GM18502 (cell line): ENCODE measurements around the gene ATG4D.

Experiments
- ATAC-seq: cut with Tn5 transposase; IDR thresholded peaks from one replicate; pipeline ENCODE4 v1.9.1; 2021; ENCODE audit warnings: mild to moderate bottlenecking; ENCODE audit not compliant: unreplicated experiment, poor library complexity

Gene ATG4D

GRCh38 chr19:10543420-10544241, at the start of gene ATG4D:
Gene ATG4D (plus strand): TSS chr19:10543904. CDS start chr19:10544091, 187 bp downstream.
- peak; percentile 75 for ATAC-seq

GRCh38 chr19:10497371-10497770, 46.3 kb upstream of the ATG4D start:
- ATAC-seq: no peak

GRCh38 chr19:10499550-10500246, 44.0 kb upstream of the ATG4D start:
- no peak for ATAC-seq

GRCh38 chr19:10500247-10500592, 43.5 kb upstream of the ATG4D start:
- no peak for ATAC-seq

- peak; percentile 37 for ATAC-seq
Observed at GRCh38 chr19:10501971-10502523, 41.7 kb upstream of the ATG4D start.

- ATAC-seq: peak; percentile 85
Observed at GRCh38 chr19:10502524-10503001, 41.1 kb upstream of the ATG4D start.

- peak; percentile 26 for ATAC-seq
Observed at GRCh38 chr19:10503002-10503789, 40.5 kb upstream of the ATG4D start, which contains the start of gene KEAP1. Gene KEAP1 (minus strand): TSS chr19:10503356. CDS start chr19:10500033, 3,323 bp downstream.

GRCh38 chr19:10505583-10506229, 38.0 kb upstream of the ATG4D start:
- ATAC-seq: no peak

- no peak for ATAC-seq
Observed at GRCh38 chr19:10508036-10508435, 35.7 kb upstream of the ATG4D start.

- ATAC-seq: no peak
Observed at GRCh38 chr19:10508707-10509106, 35.0 kb upstream of the ATG4D start.

GRCh38 chr19:10510301-10510802, 33.4 kb upstream of the ATG4D start:
- ATAC-seq: no peak

GRCh38 chr19:10513223-10513622, 30.5 kb upstream of the ATG4D start:
- no peak for ATAC-seq

- no peak for ATAC-seq
Observed at GRCh38 chr19:10514211-10515145, 29.2 kb upstream of the ATG4D start.

GRCh38 chr19:10516064-10516385, 27.7 kb upstream of the ATG4D start:
- ATAC-seq: no peak

- ATAC-seq: no peak
Observed at GRCh38 chr19:10516671-10517286, 26.9 kb upstream of the ATG4D start.

GRCh38 chr19:10517361-10517759, 26.3 kb upstream of the ATG4D start, which contains the start of gene S1PR5:
Gene S1PR5 (minus strand): TSS chr19:10517447. CDS start chr19:10515011, 2,436 bp downstream.
- ATAC-seq: no peak

- no peak for ATAC-seq
Observed at GRCh38 chr19:10517760-10518443, 25.8 kb upstream of the ATG4D start.
